Caco-2 (cell line): ENCODE data around the gene ERO1A. TPM values are rescaled to one million over a fixed set of nuclear protein-coding genes. Genes with fewer than 3 reads are reported as not detected.

Source experiments
- BruUV-seq: library from RNA; stranded (reverse); fragments of 400-500 nt; replicated peaks from 2 replicates; lab custom pipeline; 2021; lab: Mats Ljungman, UMichigan
- CTCF ChIA-PET: fragments of 300-600 bp; sonication (Branson Sonifier 250); formaldehyde crosslinking; loops from one replicate; lab custom pipeline; 2022; ENCODE audit warnings: antibody characterized with exemption; lab: Charles Lee
- POLR2A ChIA-PET: fragments of 300-600 bp; sonication (Branson Sonifier 250); formaldehyde crosslinking; loops from one replicate; lab custom pipeline; 2022; ENCODE audit warnings: antibody characterized with exemption; lab: Charles Lee
- DNase-seq, 2 experiments: peaks; one replicate each; pipeline versions ENCODE4 v3.0.0 to v3.0.0-alpha.2; 2020 to 2022
- H3K27me3 ChIP-seq: replicated peaks from 2 replicates; pipeline ENCODE4 v1.6.0; 2011; ENCODE audit warnings: low read length; ENCODE audit not compliant: control insufficient read depth, insufficient read depth
- H3K36me3 ChIP-seq: 2 replicates; pipeline ENCODE4 v1.5.1; 2011; ENCODE audit warnings: low read length; ENCODE audit not compliant: control insufficient read depth, insufficient read depth
- H3K4me1 ChIP-seq: fragments of 250-450 bp; sonication (Bioruptor Pico); 2 replicates; pipeline ENCODE4 v1.5.1; 2020; ENCODE audit warnings: mild to moderate bottlenecking
- H3K4me3 ChIP-seq: 2 replicates; pipeline ENCODE4 v1.5.1; 2011; ENCODE audit warnings: low read depth, mild to moderate bottlenecking, control low read depth, low read length
- H3K9me3 ChIP-seq: fragments of 250-450 bp; sonication (Bioruptor Pico); 2 replicates; pipeline ENCODE4 v1.5.1; 2020; ENCODE audit warnings: mild to moderate bottlenecking, moderate library complexity
- H3K27ac Mint-ChIP-seq: one replicate; pipeline ENCODE4 v1.8.0; 2022; ENCODE audit warnings: mixed read lengths; ENCODE audit not compliant: unreplicated experiment
- H3K27me3 Mint-ChIP-seq: one replicate; pipeline ENCODE4 v1.8.0; 2022; ENCODE audit warnings: mixed read lengths; ENCODE audit not compliant: insufficient read depth, unreplicated experiment
- H3K36me3 Mint-ChIP-seq: one replicate; pipeline ENCODE4 v1.8.0; 2022; ENCODE audit warnings: mild to moderate bottlenecking, mixed read lengths; ENCODE audit not compliant: insufficient read depth, unreplicated experiment
- H3K4me1 Mint-ChIP-seq: one replicate; pipeline ENCODE4 v1.8.0; 2022; ENCODE audit warnings: low read depth, mixed read lengths; ENCODE audit not compliant: unreplicated experiment
- H3K4me3 Mint-ChIP-seq: one replicate; pipeline ENCODE4 v1.8.0; 2022; ENCODE audit warnings: mild to moderate bottlenecking, moderate library complexity, mixed read lengths; ENCODE audit not compliant: unreplicated experiment
- H3K9me3 Mint-ChIP-seq: one replicate; pipeline ENCODE4 v1.8.0; 2022; ENCODE audit warnings: mixed read lengths; ENCODE audit not compliant: unreplicated experiment
- intact Hi-C: fragments of 100-400 bp; cut with micrococcal nuclease; formaldehyde crosslinking; loops from one replicate; pipeline ENCODE4 v1.10.0; 2022; ENCODE audit not compliant: unreplicated experiment
- total RNA-seq: library from RNA; stranded (reverse); gene quantifications from 2 replicates; pipeline ENCODE4 v1.2.3, GENCODE V29; 2022
- TF ChIP-seq, protein P1 (sequence below), 2 experiments: fragments of 200-600 bp in 1 of 2; IDR thresholded peaks; 1 replicate in 1 of 2; 2 replicates in 1 of 2; pipeline versions ENCODE4 v1.5.1 to v1.8.0; 2011 to 2022; ENCODE audit warnings: antibody characterized with exemption in 1 of 2, control low read depth in 1 of 2, inconsistent platforms in 1 of 2, low read depth in 1 of 2, low read length in 1 of 2, mild to moderate bottlenecking in 1 of 2, moderate library complexity in 1 of 2; ENCODE audit not compliant: insufficient read depth in 1 of 2, severe bottlenecking in 1 of 2, unreplicated experiment in 1 of 2

ERO1A gene
- total RNA-seq, 1 experiment from 2014 or later = 73.6 TPM

DNA sequence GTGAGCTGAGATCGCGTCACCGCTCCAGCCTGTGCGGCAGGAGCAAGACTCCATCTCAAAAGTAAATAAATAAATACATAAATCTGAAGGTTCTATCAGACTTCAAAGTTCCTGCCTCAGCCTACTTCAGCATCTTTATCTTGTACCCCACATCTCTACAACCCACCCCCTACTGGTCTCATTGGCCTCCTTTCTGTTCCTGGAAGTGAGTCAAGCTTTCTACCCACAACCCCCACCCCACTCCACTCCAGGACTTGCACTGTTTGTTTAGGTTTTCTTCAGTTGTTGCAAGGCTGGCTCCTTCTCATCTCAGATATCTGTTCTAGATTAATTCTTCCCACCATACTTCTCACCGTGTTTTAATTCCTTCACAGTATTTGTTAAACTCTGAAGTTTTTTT, 10.9 kb upstream of the ERO1A start:
- Mint-ChIP-seq H3K27ac (peak overlapping the region; percentile 90), H3K4me3 (peak overlapping the region; percentile 90), H3K4me1 (peaks cover 11% of the 10 kb centered on the region), H3K36me3 (peaks cover 39% of the 10 kb centered on the region), H3K27me3 (no peaks in the 10 kb centered on the region), H3K9me3 (no peaks in the 10 kb centered on the region)
- Histone ChIP-seq H3K4me1 (peaks cover 2% of the 10 kb centered on the region), H3K4me3 (peak overlapping the region; percentile 62), H3K36me3 (no peaks in the 10 kb centered on the region; the same call in 1 of the 2 replicates), H3K27me3 (no peaks in the 10 kb centered on the region), H3K9me3 (no peaks in the 10 kb centered on the region)
- CTCF ChIA-PET = no interaction called here
- intact Hi-C loops = no loop called here
- peak in 1 of 2 experiments; percentile 34 for DNase-seq
- TF ChIP-seq, protein P1, sequence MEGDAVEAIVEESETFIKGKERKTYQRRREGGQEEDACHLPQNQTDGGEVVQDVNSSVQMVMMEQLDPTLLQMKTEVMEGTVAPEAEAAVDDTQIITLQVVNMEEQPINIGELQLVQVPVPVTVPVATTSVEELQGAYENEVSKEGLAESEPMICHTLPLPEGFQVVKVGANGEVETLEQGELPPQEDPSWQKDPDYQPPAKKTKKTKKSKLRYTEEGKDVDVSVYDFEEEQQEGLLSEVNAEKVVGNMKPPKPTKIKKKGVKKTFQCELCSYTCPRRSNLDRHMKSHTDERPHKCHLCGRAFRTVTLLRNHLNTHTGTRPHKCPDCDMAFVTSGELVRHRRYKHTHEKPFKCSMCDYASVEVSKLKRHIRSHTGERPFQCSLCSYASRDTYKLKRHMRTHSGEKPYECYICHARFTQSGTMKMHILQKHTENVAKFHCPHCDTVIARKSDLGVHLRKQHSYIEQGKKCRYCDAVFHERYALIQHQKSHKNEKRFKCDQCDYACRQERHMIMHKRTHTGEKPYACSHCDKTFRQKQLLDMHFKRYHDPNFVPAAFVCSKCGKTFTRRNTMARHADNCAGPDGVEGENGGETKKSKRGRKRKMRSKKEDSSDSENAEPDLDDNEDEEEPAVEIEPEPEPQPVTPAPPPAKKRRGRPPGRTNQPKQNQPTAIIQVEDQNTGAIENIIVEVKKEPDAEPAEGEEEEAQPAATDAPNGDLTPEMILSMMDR (IDR thresholded peaks at IDR 0.05; ENCODE audit: insufficient read depth in 1 of 2, low read depth in 1 of 2, low read length in 1 of 2, severe bottlenecking in 1 of 2, unreplicated experiment in 1 of 2) = no peak
- POLR2A ChIA-PET = no interaction called here
- BruUV-seq = TSS peak; percentile 99

DNA sequence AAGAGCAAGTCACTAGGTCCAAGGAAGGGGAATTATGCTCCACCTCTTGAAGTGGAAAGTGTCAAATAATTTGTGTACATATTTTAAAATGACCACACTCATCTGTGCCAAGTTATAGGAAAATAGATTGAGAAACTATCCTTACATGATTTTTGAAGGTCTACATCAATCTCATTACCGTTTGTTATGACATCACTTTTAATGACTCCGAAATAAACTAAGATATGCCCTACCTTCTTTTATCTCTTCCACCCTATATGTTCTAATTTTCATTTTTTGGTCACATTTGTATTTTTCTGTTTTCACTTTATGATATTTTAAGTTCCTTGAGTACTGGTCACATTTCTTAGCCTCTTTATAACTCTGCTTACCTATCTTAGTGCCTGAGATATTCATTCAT, 8.3 kb upstream of the ERO1A start:
- H3K27me3 ChIP-seq = no peaks in the 10 kb centered on the region
- peaks cover 18% of the 10 kb centered on the region for H3K4me1 ChIP-seq
- Mint-ChIP-seq H3K4me3 (no peak overlapping the region), H3K36me3 (peaks cover 20% of the 10 kb centered on the region), H3K9me3 (no peaks in the 10 kb centered on the region), H3K4me1 (peaks cover 17% of the 10 kb centered on the region), H3K27me3 (no peaks in the 10 kb centered on the region), H3K27ac (no peak overlapping the region)
- POLR2A ChIA-PET = no interaction called here
- BruUV-seq = no TSS peak
- TF ChIP-seq, protein P1 (IDR thresholded peaks at IDR 0.05; ENCODE audit: insufficient read depth in 1 of 2, low read depth in 1 of 2, low read length in 1 of 2, severe bottlenecking in 1 of 2, unreplicated experiment in 1 of 2) = no peak
- no peak for DNase-seq
- no peaks in the 10 kb centered on the region for H3K36me3 ChIP-seq
- H3K9me3 ChIP-seq = no peaks in the 10 kb centered on the region
- CTCF ChIA-PET = no interaction called here
- intact Hi-C loops = no loop called here
- no peak overlapping the region for H3K4me3 ChIP-seq

DNA sequence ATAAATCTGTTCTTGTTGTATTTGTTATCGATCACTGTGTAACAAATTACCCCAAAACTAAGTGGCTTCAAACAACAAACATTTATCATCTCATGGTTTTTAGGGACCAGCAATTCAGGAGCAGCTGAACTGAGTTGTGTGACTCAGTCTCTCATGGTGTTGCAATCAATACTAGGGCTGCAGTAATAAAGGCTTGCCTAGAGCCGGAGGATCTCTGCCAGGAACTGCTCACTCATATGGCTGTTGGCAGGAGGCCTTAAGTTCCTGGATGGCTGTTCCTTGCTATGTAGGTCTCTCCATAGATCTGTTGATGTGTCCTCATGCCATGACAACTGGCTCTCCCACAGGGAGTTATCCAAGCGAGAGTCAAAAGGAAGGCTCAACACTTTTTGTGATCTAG, 7.9 kb upstream of the ERO1A start:
- Histone ChIP-seq H3K27me3 (no peaks in the 10 kb centered on the region), H3K4me1 (peaks cover 18% of the 10 kb centered on the region), H3K4me3 (no peak overlapping the region), H3K9me3 (no peaks in the 10 kb centered on the region), H3K36me3 (no peaks in the 10 kb centered on the region)
- no peak overlapping the region for H3K27ac Mint-ChIP-seq
- TF ChIP-seq, protein P1 (IDR thresholded peaks at IDR 0.05; ENCODE audit: insufficient read depth in 1 of 2, low read depth in 1 of 2, low read length in 1 of 2, severe bottlenecking in 1 of 2, unreplicated experiment in 1 of 2) = no peak
- no peaks in the 10 kb centered on the region for H3K27me3 Mint-ChIP-seq
- ChIA-PET POLR2A (no interaction called here), CTCF (no interaction called here)
- BruUV-seq = no TSS peak
- intact Hi-C loops = no loop called here
- no peaks in the 10 kb centered on the region for H3K9me3 Mint-ChIP-seq
- H3K4me3 Mint-ChIP-seq = no peak overlapping the region
- DNase-seq = no peak
- H3K36me3 Mint-ChIP-seq = peaks cover 17% of the 10 kb centered on the region
- H3K4me1 Mint-ChIP-seq = peaks cover 17% of the 10 kb centered on the region
